Measurements from ENCODE around the gene EARS2. TPM values are rescaled to one million over a fixed set of nuclear protein-coding genes. Genes with fewer than 3 reads are reported as not detected.

The EARS2 gene
- polyA plus RNA-seq, 1 of the 3 experiments (the other 2 are of a cell fraction), result 23.2 TPM

- Histone ChIP-seq H3K27ac (ENCODE audit: low read depth in 2 of 2, low read length in 1 of 2) (no peak overlapping the region), H3K4me3 (ENCODE audit: low read depth in 2 of 2, low read length in 1 of 2) (no peak overlapping the region), H3K27me3 (ENCODE audit: insufficient read depth) (no peaks in the 10 kb centered on the region), H2AFZ (ENCODE audit: low read depth) (no peak overlapping the region), H3K79me2 (ENCODE audit: insufficient read depth) (peaks cover 25% of the 10 kb centered on the region; the same call in 1 of the 2 replicates), H3K9me2 (no peaks in the 10 kb centered on the region), H3K9ac (no peak overlapping the region), H3K9me3 (no peaks in the 10 kb centered on the region), H3K4me1 (ENCODE audit: control insufficient read depth in 1 of 2, insufficient read depth in 2 of 2, low read depth in 1 of 2, low read length in 1 of 2) (no peaks in the 10 kb centered on the region), H3F3A (replicated peaks; ENCODE audit: insufficient read depth) (peaks cover 8% of the 10 kb centered on the region), H4K20me1 (ENCODE audit: insufficient read depth) (no peaks in the 10 kb centered on the region; the same call in 1 of the 2 replicates), H3K36me3 (replicated peaks in 1 of 2; ENCODE audit: control insufficient read depth in 1 of 2, insufficient read depth in 2 of 2, low read length in 1 of 2) (peaks cover 77 to 81% of the 10 kb centered on the region in 2 experiments), H3K4me2 (no peak overlapping the region)
- WGBS (ENCODE audit: low lambda C conversion rate), result 91% methylated on average over 8 of the region's 8 CpGs
- no peak for DNase-seq
- POLR2A ChIA-PET, result no interaction called here
- CTCF ChIA-PET, result interaction anchor here (0.8 to 1.6 kb wide), 2 partner anchors 14 to 30 kb away, joined by 3 to 4 read pairs; no protein-coding TSS in a partner anchor
- no peak for TF ChIP-seq CTCF (IDR thresholded peaks at IDR 0.05)
- no peak for TF ChIP-seq IRF3 (IDR thresholded peaks at IDR 0.05; ENCODE audit: low read depth, low read length)
- TF ChIP-seq RXRA (IDR thresholded peaks at IDR 0.05; ENCODE audit: borderline replicate concordance, low read depth), result no peak
- TF ChIP-seq MXI1 (IDR thresholded peaks at IDR 0.05; ENCODE audit: low read depth, low read length), result no peak
- TF ChIP-seq GABPA (IDR thresholded peaks at IDR 0.05; ENCODE audit: low read depth), result no peak
Observed at GRCh38 chr16:23566724-23567123, 9.6 kb upstream of the EARS2 start.

GRCh38 chr16:23564575-23565363, 7.6 kb upstream of the EARS2 start:
- Histone ChIP-seq H4K20me1 (ENCODE audit: insufficient read depth) (no peaks in the 10 kb centered on the region; the same call in none of the 2 replicates), H3K79me2 (ENCODE audit: insufficient read depth) (peaks cover 45% of the 10 kb centered on the region), H3K4me2 (no peak overlapping the region), H3K4me1 (ENCODE audit: control insufficient read depth in 1 of 2, insufficient read depth in 2 of 2, low read depth in 1 of 2, low read length in 1 of 2) (peaks cover 0 to 2% of the 10 kb centered on the region in 2 experiments; a peak in 3 of 4 replicates), H2AFZ (ENCODE audit: low read depth) (no peak overlapping the region), H3F3A (replicated peaks; ENCODE audit: insufficient read depth) (peaks cover 8% of the 10 kb centered on the region), H3K9ac (no peak overlapping the region), H3K9me3 (no peaks in the 10 kb centered on the region), H3K27ac (ENCODE audit: low read depth in 2 of 2, low read length in 1 of 2) (no peak overlapping the region), H3K36me3 (replicated peaks in 1 of 2; ENCODE audit: control insufficient read depth in 1 of 2, insufficient read depth in 2 of 2, low read length in 1 of 2) (peaks cover 81 to 82% of the 10 kb centered on the region in 2 experiments), H3K9me2 (no peaks in the 10 kb centered on the region), H3K4me3 (ENCODE audit: low read depth in 2 of 2, low read length in 1 of 2) (no peak overlapping the region), H3K27me3 (ENCODE audit: insufficient read depth) (no peaks in the 10 kb centered on the region)
- CTCF ChIA-PET, result no interaction called here
- no peak for DNase-seq
- WGBS (ENCODE audit: low lambda C conversion rate), result 91% methylated on average over 9 of the region's 9 CpGs
- POLR2A ChIA-PET, result no interaction called here
- no peak for TF ChIP-seq PBX3 (IDR thresholded peaks at IDR 0.05)
- TF ChIP-seq RCOR1 (IDR thresholded peaks at IDR 0.05; ENCODE audit: low read length), result no peak
- no peak for TF ChIP-seq TCF12 (IDR thresholded peaks at IDR 0.05)
- TF ChIP-seq POLR2AphosphoS5 (IDR thresholded peaks at IDR 0.05; ENCODE audit: low read depth, low read length), result no peak
- TF ChIP-seq CHD2 (IDR thresholded peaks at IDR 0.05; ENCODE audit: low read length, partially characterized antibody), result no peak
- TF ChIP-seq FOXM1 (IDR thresholded peaks at IDR 0.05; ENCODE audit: low read depth), result no peak
- TF ChIP-seq EP300 (IDR thresholded peaks at IDR 0.05; ENCODE audit: borderline replicate concordance in 1 of 2, low read depth in 1 of 2, low read length in 1 of 2), result no peak
- no peak for TF ChIP-seq GABPA (IDR thresholded peaks at IDR 0.05; ENCODE audit: low read depth)
- no peak for TF ChIP-seq SMC3 (IDR thresholded peaks at IDR 0.05; ENCODE audit: low read depth, low read length)
- TF ChIP-seq MAX (IDR thresholded peaks at IDR 0.05; ENCODE audit: low read depth), result no peak

All from SK-N-SH (cell line).